ENCODE measurements around the gene SORCS2.

DNA sequence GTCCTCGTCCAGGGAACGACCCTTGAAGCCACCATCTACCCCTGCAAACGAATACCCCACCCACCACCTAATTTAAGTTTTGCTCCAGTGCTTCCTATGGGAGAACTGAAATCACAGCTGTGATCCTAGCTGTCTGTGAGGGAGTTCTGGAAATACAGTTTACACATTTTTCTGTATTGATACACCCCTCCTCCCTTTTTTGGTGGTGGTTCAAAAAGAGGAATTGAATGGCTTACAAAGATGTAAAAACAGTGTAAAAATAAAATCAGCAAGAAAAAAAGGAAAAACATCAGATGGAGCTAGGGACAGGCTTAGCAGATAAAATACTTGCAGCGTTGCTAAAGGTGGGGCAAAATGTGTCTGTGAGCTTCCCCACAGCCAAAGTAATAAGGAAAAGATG, 86.6 kb downstream of the SORCS2 start:
- TF ChIP-seq POLR2A (IDR thresholded peaks at IDR 0.05): no peak
- TF ChIP-seq, protein P1, sequence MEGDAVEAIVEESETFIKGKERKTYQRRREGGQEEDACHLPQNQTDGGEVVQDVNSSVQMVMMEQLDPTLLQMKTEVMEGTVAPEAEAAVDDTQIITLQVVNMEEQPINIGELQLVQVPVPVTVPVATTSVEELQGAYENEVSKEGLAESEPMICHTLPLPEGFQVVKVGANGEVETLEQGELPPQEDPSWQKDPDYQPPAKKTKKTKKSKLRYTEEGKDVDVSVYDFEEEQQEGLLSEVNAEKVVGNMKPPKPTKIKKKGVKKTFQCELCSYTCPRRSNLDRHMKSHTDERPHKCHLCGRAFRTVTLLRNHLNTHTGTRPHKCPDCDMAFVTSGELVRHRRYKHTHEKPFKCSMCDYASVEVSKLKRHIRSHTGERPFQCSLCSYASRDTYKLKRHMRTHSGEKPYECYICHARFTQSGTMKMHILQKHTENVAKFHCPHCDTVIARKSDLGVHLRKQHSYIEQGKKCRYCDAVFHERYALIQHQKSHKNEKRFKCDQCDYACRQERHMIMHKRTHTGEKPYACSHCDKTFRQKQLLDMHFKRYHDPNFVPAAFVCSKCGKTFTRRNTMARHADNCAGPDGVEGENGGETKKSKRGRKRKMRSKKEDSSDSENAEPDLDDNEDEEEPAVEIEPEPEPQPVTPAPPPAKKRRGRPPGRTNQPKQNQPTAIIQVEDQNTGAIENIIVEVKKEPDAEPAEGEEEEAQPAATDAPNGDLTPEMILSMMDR (IDR thresholded peaks at IDR 0.05): no peak

Data from Peyer's patch (tissue), 4 donors.